Measurements from ENCODE around the gene TIAM1.

DNA sequence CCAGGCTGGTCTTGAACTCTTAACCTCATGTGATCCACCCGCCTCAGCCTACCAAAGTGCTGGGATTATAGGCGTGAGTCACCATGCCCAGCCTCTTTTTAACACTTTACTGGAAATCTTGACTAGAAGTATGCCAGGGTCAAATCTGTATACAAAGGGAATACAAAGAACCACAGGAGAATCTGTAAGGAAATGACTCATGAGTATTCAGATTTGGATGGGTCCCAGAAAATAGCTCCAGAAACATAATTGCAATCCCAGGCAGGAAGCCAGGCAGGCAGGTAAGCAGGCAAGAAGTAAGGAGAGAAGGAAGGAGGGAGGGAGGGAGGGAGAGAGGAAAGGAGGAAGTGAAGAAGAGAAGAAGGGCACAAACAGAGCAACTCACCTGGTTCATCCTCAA is 22.8 kb upstream of the TIAM1 start:
- no peak for TF ChIP-seq POLR2A (IDR thresholded peaks at IDR 0.05)
- no peak for TF ChIP-seq CTCF (IDR thresholded peaks at IDR 0.05)

All from heart left ventricle (tissue), 13 donors.